SIG-M5 treated with dmso at 0.1 percent for 504 hours (cell line): ENCODE measurements around the gene ZCCHC14.
"Not testable (repeated sequence)": the region's sequence is repeated elsewhere in the genome, so short reads cannot be mapped to it uniquely, and the experiment has no call there.

Experiments
- DNase-seq: peaks from one replicate; lab custom pipeline; 2025; ENCODE audit not compliant: unreplicated experiment; lab: John Stamatoyannopoulos, UW

The ZCCHC14 gene

GRCh38 chr16:87482266-87482665, 10.6 kb downstream of the ZCCHC14 start:
- DNase-seq = no peak

- not testable (repeated sequence) for DNase-seq
Observed at GRCh38 chr16:87481711-87482110, 11.1 kb downstream of the ZCCHC14 start.

GRCh38 chr16:87477209-87477981, 15.4 kb downstream of the ZCCHC14 start:
- DNase-seq = not testable (repeated sequence)

GRCh38 chr16:87474566-87474996, 18.2 kb downstream of the ZCCHC14 start:
- DNase-seq = no peak

GRCh38 chr16:87474017-87474416, 18.8 kb downstream of the ZCCHC14 start:
- no peak for DNase-seq

- DNase-seq = no peak
Observed at GRCh38 chr16:87472935-87473334, 19.9 kb downstream of the ZCCHC14 start.

- DNase-seq = no peak
Observed at GRCh38 chr16:87472142-87472778, 20.6 kb downstream of the ZCCHC14 start.

GRCh38 chr16:87471278-87472141, 21.3 kb downstream of the ZCCHC14 start:
- no peak for DNase-seq

- no peak for DNase-seq
Observed at GRCh38 chr16:87470332-87470731, 22.5 kb downstream of the ZCCHC14 start.

- no peak for DNase-seq
Observed at GRCh38 chr16:87469169-87469568, 23.7 kb downstream of the ZCCHC14 start.

- DNase-seq = no peak
Observed at GRCh38 chr16:87468550-87468949, 24.3 kb downstream of the ZCCHC14 start.

- DNase-seq = no peak
Observed at GRCh38 chr16:87466975-87467501, 25.8 kb downstream of the ZCCHC14 start.

- no peak for DNase-seq
Observed at GRCh38 chr16:87465879-87466278, 26.9 kb downstream of the ZCCHC14 start.

- DNase-seq = peak; percentile 66
Observed at GRCh38 chr16:87465306-87465705, 27.5 kb downstream of the ZCCHC14 start.

GRCh38 chr16:87464691-87465300, 28.0 kb downstream of the ZCCHC14 start:
- peak; percentile 48 for DNase-seq

- peak; percentile 33 for DNase-seq
Observed at GRCh38 chr16:87463722-87464690, 28.8 kb downstream of the ZCCHC14 start.

- DNase-seq = peak; percentile 74
Observed at GRCh38 chr16:87461466-87461991, 31.3 kb downstream of the ZCCHC14 start.

- no peak for DNase-seq
Observed at GRCh38 chr16:87460936-87461335, 31.9 kb downstream of the ZCCHC14 start.

GRCh38 chr16:87459833-87460232, 33.0 kb downstream of the ZCCHC14 start:
- DNase-seq = no peak
